Measurements from ENCODE around the gene FLYWCH2.

The FLYWCH2 gene, protein sequence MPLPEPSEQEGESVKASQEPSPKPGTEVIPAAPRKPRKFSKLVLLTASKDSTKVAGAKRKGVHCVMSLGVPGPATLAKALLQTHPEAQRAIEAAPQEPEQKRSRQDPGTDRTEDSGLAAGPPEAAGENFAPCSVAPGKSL

DNA sequence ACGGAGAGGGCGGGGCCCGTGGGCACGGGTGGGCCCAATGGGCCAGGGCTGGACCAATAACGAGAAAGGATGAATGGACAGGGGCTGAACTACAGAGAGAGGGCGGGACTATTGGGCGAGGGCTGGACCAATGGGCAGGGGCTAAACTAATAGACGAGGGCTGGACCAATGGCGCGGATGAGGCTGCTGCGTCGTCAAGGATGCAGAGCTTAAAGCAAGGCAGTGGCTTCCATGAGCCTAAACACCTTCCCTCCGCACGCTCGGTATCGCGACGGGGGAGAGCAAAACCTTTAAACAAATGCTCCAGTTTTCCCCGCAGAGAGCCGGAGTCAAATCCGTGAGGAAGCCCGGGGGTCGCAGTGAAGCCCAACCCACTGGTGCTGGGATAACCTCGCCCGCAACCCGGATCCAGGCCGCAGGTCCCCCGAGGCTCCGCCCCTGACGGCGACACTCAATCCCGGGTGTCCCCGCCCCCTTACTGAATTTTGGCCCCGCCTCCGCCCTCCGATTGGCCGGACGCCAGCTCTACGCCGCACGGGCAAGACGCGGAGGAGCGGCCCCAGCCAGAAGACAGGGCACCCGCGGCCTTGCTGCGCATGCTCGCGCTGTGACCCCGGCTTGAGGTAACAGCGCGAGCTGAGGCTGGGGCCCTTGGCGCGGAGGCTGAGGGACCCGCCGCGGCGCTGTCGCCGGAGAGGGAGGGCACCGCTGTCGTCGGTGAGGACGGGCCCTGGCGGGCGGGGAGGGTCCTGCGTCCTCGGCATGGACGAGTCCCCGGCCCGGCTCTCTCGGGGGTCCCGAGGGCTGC is at the start of gene FLYWCH2:
Gene FLYWCH2, plus strand, starts transcription at position 566 of the 808 bp plus-strand sequence. CDS start 13,235 bp downstream, outside the sequence.
- peak; percentile 100 for DNase-seq

DNA sequence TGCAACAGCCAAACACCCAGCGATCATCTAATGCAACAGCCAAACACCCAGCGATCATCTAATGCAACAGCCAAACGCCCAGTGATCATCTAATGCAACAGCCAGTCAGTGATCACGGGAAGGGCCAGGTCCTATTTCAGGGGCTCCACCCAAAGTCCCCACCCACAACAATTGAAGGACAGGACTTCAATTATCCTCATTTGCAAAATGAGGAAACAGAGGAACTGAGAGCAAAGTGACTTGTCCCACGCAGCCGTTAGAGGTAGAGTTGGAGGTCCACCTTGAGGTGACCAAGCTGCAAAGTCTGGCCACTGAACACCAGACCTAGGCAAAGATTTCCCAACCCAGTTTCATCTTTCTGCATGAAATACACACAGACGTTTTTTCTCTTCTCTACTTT is 49.2 kb upstream of the FLYWCH2 start:
- DNase-seq = no peak

DNA sequence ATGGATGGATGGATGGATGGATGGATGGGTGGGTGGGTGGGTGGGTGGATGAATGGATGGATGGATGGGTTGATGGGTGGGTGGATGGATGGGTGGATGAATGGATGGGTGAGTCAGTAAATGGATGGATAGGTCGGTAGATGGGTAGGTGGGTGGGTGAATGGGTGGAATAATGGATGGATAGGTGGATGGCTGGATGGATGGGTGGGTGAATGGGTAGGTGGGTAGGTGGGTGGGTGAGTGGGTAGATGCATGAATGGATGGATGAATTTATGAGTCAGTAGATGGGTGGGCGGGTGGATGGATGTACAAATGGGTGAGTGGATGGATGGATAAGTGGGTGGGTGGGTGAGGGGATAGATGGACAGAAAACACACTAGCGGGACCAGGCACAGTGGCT is 48.0 kb upstream of the FLYWCH2 start:
- DNase-seq = no peak

DNA sequence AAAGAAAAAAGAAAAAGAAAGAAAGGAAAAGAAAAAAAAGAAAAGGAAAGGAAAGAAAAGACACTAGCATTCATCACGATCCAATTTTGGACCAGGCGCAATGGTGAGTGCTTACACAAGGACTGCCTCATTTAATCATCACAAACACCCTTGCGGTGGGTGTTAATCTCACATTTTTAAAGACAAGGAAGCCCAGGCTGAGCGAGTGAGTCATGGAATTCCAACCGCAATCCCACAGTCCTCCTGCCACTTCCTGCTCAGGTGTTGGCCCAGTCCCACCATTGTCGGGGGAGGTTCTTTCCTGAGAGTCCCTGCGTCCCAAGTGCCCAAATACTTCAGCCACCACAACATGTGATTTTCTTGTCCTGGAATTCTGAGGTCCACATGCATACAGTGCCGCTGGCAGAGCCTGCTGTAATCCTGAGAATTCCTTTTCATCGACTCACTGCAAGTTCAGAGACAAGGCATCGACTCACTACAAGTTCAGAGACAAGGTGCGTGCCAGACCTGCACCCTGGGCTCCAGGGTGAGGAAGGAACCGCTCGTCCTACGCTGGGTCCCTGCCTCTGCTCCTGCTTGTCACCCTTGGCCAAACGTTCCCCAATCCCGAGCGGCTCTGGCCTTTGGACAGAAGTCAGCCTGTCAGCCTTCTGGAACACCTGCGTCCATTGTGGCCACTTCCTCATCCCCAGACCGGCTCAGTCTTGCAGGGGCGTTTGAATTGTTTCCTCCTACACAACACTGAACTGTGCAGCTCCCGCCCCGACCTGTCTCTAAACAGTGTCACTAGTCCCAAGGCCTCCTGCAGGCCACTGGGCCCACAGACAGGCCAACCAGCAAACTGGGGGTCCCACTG is 47.1 kb upstream of the FLYWCH2 start:
- DNase-seq = no peak

DNA sequence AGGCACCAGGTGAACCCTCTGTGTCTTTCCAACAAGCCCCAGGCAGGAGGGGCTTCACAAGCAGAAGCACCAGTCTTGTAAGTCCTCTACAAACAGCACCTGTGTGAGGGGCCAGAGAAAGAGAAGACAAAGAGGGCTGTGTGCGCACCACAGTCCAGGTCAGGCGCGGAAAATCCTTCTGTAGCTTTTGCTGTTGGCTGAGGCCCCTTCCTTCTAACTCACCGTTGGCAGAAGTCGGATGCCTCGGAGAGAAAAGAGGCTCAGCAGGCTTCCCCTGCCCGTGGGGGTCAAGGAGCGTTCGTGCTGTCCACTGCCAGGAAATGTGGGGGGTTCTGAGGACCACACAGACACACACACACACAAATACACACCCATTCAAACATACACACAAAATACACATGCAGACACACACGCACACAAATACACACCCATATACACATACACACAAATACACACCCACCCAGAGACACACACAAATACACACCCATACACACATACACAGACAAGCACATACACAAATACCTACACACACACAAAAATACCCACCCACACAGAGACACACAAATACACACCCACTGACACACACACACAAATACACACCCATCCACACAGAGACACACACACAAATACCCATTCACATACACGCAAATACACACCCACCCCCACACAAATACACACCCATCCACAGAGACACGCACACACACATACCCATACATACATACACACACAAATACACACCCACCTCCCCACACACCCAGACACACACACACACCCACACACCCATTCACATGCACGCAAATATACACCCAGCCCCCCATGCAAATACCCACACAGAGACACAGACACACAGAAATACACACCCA is 46.1 kb upstream of the FLYWCH2 start:
- DNase-seq = no peak

DNA sequence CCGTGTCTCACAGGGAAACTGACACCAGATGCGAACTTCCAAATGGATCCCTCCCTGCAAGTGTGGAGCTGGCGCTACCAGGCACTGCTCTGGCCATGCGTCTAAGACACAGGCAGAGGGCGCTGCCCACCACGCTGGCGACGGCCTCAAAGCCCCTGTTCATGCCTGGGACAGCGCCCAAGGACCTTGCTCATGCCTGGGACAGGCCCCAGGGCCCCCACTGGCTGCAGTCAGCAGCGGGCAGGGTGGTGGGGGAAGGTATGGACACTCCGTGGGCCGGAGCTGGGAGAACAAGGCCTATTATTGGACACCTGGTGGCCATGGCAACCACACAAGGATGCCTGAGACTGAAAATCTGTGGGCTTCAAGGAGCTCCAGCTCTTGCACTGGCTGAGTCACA is 44.1 kb upstream of the FLYWCH2 start:
- DNase-seq = peak; percentile 73 to 77

DNA sequence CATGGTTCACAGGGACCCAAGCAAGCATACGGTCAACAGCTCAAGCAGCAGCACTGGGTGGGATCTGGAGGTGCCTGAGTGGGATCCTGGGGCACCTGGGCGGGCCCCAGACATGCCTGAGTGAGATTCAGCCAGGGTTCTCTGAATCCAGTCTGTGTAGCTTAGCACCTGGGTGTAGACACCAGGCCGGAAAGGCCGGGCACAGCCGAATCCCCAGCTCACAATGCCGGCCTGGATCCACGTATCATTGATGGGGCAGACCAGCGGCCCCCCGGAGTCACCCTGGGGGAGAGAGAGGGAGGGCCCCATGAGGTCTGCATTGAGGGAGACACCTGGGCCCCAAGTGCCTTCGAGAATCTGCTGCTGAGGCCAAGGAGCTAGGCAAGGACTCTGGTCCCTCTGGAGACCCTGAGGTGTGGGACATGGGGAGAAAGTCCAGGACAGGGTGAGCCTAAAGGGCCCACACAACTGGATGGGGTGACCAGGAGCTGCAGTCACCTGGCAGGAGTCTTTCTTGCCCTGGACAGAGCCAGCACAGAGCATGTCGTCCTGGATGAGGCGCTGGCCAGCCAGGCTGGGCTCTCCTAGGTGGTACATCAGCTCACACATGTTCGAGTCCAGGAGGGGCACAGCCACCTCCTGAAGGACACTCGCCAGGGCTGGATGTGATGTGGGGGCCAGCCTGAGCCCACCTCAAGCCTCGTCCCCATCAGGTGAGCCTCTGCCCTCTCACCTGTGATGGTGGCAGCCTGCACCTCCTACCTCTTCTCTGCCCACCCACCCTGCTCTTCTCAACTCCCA is 43.2 kb upstream of the FLYWCH2 start:
- DNase-seq = no peak

DNA sequence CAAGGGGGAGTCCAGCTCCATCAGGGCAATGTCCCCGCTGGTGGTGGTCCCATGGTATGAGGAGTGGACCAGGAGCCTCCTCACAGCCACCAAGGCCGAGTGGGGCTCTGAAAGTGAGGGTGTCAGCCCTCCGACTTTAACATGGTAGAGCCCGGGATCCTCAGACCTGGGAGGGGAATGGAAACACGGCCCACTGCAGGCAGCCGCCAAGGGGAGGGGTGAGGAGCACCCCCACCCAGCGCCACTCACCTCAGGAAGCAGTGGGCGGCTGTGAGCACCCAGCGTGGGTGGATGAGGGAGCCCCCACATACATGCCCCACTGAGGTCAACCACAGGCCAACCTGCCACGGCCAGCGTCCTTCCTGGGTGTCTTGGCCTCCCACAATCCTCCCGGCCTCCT is 42.1 kb upstream of the FLYWCH2 start:
- DNase-seq = no peak

DNA sequence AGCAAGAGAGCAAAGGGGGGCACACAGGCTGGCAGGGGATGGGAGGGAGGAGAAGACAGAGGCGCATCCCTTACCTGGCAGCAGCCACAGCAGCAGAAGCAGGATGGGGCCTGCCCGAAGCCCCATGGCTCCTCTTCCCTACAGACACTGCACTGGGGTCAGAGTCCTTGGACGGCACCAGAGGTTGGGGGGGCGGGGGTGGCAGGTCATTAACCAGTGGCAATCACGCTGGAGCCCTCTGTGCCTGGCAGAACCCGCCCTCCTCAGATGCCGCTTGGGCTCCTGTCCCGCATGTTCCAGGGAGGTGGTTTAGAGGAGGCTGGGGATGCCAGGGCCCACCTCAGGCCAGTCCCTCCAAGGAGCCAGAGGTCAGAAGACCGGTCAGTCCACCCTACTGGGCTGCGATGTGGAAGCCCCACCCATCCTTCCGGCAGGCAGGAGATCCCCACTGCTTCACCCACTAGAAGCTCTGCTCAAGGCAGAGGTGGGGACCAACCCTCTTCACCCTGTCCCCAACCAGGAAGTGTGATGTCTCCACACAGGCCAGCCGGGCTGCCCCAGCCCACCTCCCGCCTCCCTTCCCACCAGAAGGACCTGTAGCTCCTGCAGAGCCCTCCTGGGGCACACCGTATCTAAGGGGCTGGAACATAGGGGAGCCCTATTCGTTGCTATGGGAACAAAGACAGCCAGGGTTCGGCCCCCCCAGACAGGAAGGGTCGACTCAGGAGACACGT is 41.2 kb upstream of the FLYWCH2 start:
- DNase-seq = peak in 1 of 2 experiments; percentile 43

DNA sequence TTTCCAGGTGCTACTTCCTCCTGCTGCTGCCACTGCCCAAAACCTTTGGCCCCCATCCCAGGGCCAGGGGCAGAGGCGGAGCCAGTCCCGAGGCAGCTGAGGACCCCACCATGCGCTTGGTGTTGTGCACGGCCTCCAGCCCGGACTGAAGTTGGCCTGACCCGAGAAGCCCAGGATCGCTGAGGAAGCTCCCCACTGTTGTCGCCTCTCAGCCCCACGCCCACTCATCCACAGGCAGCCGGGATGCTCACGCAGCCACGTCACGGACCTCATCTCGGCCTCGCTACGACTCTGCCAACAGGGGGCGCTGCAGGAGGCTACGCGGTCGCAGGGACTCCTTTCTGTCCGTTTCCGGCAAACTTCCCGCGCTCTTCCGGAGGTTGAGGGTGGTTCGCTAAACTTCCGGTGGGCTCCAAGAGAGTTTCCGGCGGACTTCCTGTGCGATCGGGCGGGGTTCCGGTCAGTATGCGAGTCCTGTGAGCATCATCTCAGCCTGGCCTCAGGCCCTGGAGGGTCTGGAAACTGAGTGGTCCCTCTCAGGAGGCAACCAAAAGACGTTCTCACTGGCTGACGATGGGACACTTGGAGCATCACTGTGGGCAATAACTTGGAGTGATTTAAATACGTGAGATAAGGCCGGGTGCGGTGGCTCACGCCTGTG is 40.5 kb upstream of the FLYWCH2 start:
- DNase-seq = peak; percentile 90 to 92

DNA sequence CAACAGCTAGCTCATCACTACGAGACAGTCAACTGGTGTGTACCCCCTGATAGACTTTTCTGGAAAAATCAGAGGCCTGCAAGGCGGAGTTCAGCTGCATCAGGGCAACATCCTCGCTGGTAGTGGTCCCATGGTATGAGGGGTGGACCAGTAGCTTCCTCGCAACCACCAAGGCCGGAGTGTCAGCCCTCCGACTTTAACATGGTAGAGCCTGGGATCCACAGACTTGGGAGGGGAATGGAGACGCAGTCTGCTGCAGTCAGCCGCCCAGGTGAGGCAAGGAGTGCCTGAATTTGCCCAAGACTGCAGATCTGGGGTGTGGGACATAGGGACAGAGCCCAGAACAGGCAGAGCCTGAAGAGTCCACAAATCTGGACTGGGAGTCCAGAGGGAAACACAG is 39.5 kb upstream of the FLYWCH2 start:
- DNase-seq = no peak

DNA sequence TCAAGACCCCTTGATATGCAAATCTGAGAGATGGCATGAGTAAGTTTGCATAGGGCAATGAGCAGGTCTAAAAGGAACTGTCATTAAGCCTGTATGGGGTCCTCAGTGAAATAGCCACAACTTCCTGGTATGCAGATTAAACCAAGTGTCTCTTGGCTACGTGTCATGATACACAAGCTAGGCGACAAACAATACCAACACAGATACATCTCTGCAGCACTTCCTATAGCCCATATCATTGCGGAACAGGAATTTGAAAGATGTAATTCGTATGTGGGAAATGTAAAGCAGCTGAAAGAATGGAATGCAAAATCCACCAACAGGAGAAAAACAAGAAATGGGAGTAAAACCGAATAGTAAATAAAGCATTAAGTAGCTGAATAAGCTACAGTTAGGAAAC is 37.9 kb upstream of the FLYWCH2 start:
- DNase-seq = no peak

DNA sequence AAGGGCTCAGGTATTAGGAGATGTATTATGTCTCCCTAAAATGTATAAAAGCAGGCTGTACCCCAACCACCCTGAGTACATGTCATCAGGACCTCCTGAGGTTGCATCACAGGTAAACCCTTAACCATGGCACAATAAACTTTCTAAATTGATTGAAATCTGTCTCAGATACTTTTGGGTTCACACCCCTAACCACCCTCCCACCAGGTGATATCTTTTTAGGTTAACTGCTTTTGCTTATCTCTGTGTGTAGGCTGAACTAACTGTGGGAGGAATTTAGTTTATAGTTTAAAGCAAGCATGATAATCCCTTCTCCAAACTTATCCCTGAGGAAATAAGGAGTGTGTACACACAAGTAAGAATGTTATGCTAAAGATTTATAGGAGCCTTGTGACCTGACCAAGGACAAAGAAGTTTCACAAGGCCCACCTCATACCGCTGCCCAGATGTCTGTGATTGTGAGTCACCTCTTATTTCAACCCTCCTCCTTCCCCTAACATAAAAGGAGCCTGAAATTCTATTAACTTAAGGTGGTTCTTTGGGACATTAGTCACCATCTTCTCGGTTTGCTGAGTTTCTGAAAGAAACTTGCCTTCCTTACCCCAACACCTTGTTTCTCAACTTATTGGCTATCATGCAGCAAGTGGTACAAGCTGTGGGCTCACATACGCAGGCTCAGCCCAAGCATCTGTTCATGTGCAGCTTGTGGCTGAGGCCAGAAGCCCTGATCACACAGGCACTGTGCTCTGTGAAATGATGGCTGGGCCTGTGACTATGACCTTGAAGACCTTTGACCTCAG is 36.3 kb upstream of the FLYWCH2 start:
- no peak for DNase-seq

DNA sequence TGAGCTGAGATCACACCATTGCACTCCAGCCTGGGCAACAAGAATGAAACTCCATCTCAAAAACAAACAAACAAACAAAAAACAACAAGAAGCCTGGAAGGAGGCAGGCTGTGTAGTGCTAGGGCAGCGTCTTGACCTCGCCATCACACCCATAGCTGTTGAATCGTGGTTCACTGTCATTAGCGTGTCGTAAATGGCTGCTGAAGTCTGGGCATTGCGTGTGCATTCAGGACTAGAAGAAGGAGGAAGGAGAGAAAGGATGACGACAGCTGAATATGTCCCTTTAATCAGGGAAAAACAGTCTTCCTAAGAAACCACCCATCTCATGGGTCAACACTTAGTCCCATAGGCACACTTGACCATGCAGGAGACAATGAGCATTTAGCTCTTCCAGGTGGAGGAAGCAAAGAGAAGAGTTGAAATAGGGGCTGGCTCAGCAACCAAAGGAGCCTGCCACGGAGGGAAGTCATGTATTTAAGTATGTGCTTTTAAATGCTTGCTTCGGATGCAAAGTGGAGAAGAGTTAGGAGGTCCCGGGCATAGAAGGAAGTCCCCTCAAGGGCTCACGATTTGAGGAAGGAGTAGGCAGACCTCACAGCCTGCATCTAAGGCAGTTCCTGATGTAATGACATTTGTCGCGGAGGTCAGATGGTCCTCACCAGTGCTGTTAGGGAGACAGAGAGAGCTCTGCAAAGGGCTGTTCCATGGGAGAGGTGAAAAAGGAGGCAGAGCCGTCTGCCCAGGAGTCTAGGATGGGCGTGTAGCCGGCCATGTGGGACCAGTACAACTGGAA is 33.9 kb upstream of the FLYWCH2 start:
- DNase-seq = no peak

DNA sequence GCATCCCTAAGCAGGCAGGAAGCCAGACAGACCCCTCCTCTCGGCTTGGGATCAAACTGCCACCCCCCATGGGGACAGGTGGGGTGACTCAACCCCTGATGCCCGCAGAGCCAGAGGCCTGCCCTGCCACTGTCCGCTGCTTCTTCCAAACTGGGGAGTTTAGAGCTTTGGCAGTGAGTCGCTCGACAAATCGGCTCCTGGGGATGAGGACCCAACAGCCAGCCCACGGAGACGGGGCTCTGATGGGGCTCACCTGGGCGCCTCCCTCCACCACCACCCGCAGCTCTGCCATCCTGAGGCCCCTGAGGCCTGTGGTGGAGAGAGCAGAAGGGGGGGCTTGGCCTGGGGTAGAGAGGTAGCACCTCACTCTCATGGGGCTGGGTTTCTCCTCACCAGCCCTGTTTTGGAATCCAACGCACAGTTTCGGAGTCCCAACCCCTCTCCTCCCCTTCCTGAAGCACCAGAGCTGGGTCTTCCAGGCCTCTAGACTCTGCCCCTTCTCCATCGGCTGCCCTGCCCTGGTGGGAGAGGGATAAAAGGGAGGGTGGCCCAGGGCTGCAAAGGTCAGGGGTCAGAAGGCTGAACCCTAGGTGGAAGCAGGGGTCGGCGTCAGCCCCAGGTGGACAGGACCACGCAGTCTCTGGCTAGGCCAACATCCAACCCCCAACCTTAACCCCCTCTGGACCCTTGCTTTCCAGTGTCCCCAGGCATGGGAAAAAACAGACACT is 30.8 kb upstream of the FLYWCH2 start:
- no peak for DNase-seq

DNA sequence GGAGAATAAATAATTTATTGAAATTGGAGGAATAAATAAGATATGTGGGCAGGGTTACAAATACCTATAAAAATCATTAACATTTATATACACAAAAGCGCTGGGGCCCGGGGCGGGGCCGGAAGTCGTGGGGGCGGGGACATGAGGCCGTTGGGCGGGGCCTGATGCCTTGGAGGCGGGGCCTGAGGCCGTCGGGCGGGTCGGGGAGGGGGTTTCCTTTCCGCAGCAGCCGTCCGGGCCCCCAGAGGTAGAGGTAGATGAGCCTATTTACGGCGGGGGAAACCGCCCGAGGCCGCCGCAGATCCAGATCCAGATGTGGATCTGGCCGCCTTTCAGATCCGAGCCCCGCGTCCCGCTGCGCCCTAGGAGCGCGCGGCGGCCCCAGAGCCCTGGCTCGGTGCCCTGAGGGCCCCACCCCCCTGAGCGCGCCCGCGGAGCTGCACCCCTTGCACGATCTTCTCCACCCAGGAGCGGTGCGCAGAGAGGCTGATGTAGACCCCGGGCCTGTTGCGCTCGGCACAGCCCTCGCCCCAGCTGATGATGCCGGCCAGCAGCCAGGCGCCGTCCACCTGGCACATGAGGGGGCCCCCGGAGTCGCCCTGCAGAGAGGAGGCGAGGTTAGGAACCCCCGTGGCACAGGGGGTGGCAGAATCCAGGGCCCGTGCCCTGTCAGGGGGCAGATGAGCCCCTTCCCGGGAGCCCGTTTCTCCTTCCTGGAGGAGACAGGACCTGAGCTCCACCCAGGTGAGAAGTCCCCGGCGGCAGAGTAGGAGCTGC is 30.1 kb upstream of the FLYWCH2 start:
- DNase-seq = no peak

DNA sequence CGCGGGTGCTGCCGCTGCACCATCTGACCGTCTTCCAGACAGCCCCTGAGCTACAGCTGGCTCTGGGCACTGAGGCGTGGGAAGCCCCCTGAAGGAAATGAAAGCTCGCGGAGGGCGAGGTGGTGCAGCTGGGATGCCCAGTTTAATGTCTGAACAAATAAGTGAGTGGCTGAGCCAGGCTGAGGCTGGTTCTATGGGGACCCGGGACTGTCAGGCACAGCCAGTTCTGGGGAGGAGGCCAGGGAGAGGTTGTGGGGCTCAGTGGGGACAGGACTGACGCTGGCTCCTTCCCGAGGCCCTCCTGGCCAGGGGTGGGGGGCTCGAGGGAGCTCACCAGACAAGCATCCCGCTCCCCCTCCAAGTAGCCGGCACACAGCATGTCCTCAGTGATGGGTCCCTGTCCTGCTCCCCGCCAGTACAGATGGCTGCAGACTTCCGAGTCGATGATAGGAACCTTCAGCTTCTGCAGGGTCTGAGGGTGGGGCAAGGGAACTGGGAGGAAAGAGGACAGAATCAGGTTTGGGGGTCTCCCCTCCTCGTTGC is 29.4 kb upstream of the FLYWCH2 start:
- DNase-seq = no peak

Data from activated T-cell treated with anti-CD3 and anti-CD28 coated beads, Interleukin-2, amount 50 U/mL, for 48 hours (primary cell).